ENCODE data around the gene GPAM.

Gene GPAM

GRCh38 chr10:112146799-112147198, 36.8 kb downstream of the GPAM start:
- Histone ChIP-seq H3K4me2 (no peak overlapping the region), H3K27ac (no peak overlapping the region), H4K20me1 (ENCODE audit: insufficient read depth) (no peaks in the 10 kb centered on the region), H3K79me2 (ENCODE audit: insufficient read depth, low read depth) (no peaks in the 10 kb centered on the region), H3K27me3 (ENCODE audit: insufficient read depth, low read depth) (no peaks in the 10 kb centered on the region), H3K4me1 (ENCODE audit: low read depth, poor library complexity, severe bottlenecking) (no peaks in the 10 kb centered on the region), H3K36me3 (ENCODE audit: insufficient read depth) (no peaks in the 10 kb centered on the region), H3K4me3 (IDR thresholded peaks at IDR 0.05; ENCODE audit: insufficient read depth, low read depth, low read length) (no peak overlapping the region), H2AFZ (ENCODE audit: low read depth) (no peak overlapping the region), H3K9ac (no peak overlapping the region)
- TF ChIP-seq CTCF (conservative IDR thresholded peaks at IDR 0.05; ENCODE audit: low read depth, low read length) = no peak

- Histone ChIP-seq H3K9ac (no peak overlapping the region), H3K27me3 (ENCODE audit: insufficient read depth, low read depth) (no peaks in the 10 kb centered on the region), H2AFZ (ENCODE audit: low read depth) (no peak overlapping the region), H3K4me1 (ENCODE audit: low read depth, poor library complexity, severe bottlenecking) (peaks cover 5% of the 10 kb centered on the region), H3K4me3 (IDR thresholded peaks at IDR 0.05; ENCODE audit: insufficient read depth, low read depth, low read length) (no peak overlapping the region), H3K4me2 (no peak overlapping the region), H3K36me3 (ENCODE audit: insufficient read depth) (no peaks in the 10 kb centered on the region), H4K20me1 (ENCODE audit: insufficient read depth) (no peaks in the 10 kb centered on the region), H3K79me2 (ENCODE audit: insufficient read depth, low read depth) (no peaks in the 10 kb centered on the region), H3K27ac (no peak overlapping the region)
- no peak for TF ChIP-seq CTCF (conservative IDR thresholded peaks at IDR 0.05; ENCODE audit: low read depth, low read length)
Observed at GRCh38 chr10:112145263-112145662, 38.3 kb downstream of the GPAM start.

- H3K36me3 ChIP-seq (ENCODE audit: insufficient read depth) = no peaks in the 10 kb centered on the region
- peaks cover 5% of the 10 kb centered on the region for H3K4me1 ChIP-seq (ENCODE audit: low read depth, poor library complexity, severe bottlenecking)
- H3K9ac ChIP-seq = no peak overlapping the region
- H4K20me1 ChIP-seq (ENCODE audit: insufficient read depth) = no peaks in the 10 kb centered on the region
- H3K79me2 ChIP-seq (ENCODE audit: insufficient read depth, low read depth) = no peaks in the 10 kb centered on the region
- no peaks in the 10 kb centered on the region for H3K27me3 ChIP-seq (ENCODE audit: insufficient read depth, low read depth)
- H3K4me3 ChIP-seq (IDR thresholded peaks at IDR 0.05; ENCODE audit: insufficient read depth, low read depth, low read length) = no peak overlapping the region
- no peak overlapping the region for H3K27ac ChIP-seq
- no peak overlapping the region for H2AFZ ChIP-seq (ENCODE audit: low read depth)
- H3K4me2 ChIP-seq = no peak overlapping the region
- TF ChIP-seq CTCF (conservative IDR thresholded peaks at IDR 0.05; ENCODE audit: low read depth, low read length) = no peak
Observed at GRCh38 chr10:112143420-112143819, 40.1 kb downstream of the GPAM start.

DNA sequence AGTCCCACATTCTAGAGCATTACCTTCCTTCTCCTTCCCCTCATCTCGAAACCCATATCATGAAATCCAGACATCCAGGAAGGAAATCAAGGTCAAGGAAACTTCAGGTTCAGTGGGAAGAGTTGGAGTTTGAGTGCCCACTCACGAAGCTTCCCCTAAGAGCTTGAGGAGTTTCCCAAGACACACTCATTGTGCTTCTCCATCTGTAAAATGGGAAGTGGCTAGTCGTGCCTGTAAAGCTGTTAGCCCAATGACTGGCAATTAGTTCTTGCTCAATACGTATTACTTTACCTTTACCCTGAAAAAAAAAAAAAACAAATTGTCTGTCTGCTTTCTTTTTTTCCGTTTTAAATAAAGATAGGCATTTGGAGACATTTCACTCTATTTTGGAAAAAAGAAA, 42.3 kb downstream of the GPAM start:
- peaks cover 5% of the 10 kb centered on the region for H3K4me1 ChIP-seq (ENCODE audit: low read depth, poor library complexity, severe bottlenecking)
- no peak overlapping the region for H3K27ac ChIP-seq
- TF ChIP-seq CTCF (conservative IDR thresholded peaks at IDR 0.05; ENCODE audit: low read depth, low read length) = no peak
- H3K79me2 ChIP-seq (ENCODE audit: insufficient read depth, low read depth) = no peaks in the 10 kb centered on the region
- H3K27me3 ChIP-seq (ENCODE audit: insufficient read depth, low read depth) = no peaks in the 10 kb centered on the region
- H4K20me1 ChIP-seq (ENCODE audit: insufficient read depth) = no peaks in the 10 kb centered on the region
- no peak overlapping the region for H2AFZ ChIP-seq (ENCODE audit: low read depth)
- H3K4me3 ChIP-seq (IDR thresholded peaks at IDR 0.05; ENCODE audit: insufficient read depth, low read depth, low read length) = no peak overlapping the region
- no peak overlapping the region for H3K9ac ChIP-seq
- no peak overlapping the region for H3K4me2 ChIP-seq
- H3K36me3 ChIP-seq (ENCODE audit: insufficient read depth) = no peaks in the 10 kb centered on the region

Data from KMS-11 (cell line).